NCI-H526 treated with DMSO at 0.1 percent for 48 hours (cell line): Measurements from ENCODE around the gene LGALSL.

Source experiments
- DNase-seq: peaks from one replicate; lab custom pipeline; 2025; lab: John Stamatoyannopoulos, UW

The LGALSL gene

GRCh38 chr2:64442801-64443429 is 11.0 kb upstream of the LGALSL start:
- no peak for DNase-seq

DNA sequence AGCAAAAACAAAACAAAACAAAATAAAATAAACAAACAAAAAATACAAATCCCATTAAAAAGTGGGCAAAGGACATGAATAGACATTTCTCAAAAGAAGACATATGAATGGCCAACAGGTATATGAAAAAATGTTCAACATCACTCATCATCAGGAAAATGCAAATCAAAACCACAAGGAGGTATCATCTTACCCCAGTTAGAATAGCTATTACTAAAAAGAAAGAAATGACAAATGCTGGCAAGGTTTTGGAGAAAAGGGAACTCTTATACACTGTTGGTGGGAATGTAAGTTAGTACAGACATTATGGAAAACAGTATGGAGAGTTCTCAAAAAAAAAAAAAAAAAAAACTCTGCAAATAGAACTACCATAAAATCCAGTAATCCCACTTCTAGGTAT is 8.0 kb upstream of the LGALSL start:
- peak; percentile 7 for DNase-seq

DNA sequence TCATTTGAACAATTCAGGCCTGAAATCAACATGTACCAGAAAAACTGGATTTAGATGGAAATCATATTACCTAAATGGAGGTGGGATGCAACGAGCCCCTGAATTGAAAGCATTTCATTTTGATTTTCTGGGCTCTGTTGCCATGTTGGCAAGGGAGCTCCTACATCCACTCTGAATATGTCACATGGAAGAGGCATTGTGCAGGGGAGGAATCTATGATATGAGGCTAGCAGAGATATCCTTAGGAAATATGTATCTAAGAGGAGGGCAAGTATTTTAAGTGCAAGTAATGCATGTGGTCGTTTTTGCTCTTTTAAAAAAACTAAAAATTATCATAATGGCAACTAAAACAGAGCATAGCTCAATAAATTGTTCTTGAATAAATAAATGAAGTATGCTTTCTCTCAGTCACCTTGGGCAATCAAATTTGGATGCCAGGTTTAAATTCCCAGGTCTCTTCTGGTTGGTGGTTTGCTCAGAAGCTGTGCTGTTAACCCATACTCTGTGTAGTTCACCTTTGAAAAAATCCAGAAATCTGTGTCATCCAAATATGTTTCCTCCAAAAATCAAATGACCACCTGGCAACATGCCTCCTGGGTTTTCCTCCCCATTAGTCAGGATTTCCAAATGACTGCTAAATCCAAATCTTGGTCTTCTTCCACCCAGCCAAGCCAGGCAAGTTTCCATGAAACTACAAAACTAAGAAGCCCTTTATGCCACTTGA is 6.5 kb upstream of the LGALSL start:
- DNase-seq = no peak

GRCh38 chr2:64448041-64448426 is 5.9 kb upstream of the LGALSL start:
- no peak for DNase-seq

DNA sequence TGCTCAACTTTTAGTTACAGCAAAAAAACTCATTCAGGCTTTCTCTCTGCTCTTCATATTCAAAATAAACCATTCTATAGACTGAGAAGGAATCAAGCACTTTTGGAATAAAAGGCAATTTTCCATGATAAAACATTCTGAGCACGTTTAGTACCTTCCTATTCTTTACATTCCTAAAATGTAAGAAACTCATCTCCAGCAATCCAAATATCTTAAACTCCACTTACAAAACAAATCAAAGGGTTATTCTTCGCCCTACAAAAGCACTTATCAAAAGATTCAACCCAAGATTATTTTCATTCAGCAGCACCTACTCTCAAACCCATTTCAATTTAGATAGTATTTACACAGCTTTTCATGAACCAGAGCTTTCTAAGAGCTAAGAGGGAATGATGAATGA is 2.9 kb upstream of the LGALSL start:
- DNase-seq = no peak

GRCh38 chr2:64454386-64455332 is 697 bp downstream of the LGALSL start:
- DNase-seq = no peak

- no peak for DNase-seq
Observed at GRCh38 chr2:64455545-64455944, 1.6 kb downstream of the LGALSL start.

DNA sequence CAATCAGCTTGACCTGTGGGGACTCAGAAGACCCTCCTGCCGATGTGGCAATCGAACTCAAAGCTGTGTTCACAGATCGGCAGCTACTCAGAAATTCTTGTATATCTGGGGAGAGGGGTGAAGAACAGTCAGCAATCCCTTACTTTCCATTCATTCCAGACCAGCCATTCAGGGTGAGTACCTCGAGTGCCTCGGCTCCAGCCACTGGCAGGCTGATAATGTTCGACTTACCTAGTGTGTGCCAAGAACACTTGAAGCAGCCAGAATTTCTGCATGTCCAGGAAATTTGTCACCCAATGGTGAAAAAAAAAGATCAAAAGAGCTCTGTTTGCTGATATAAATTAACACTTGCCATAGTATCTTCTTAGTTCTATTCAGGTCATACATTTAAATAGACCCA is 2.3 kb downstream of the LGALSL start:
- DNase-seq = no peak

DNA sequence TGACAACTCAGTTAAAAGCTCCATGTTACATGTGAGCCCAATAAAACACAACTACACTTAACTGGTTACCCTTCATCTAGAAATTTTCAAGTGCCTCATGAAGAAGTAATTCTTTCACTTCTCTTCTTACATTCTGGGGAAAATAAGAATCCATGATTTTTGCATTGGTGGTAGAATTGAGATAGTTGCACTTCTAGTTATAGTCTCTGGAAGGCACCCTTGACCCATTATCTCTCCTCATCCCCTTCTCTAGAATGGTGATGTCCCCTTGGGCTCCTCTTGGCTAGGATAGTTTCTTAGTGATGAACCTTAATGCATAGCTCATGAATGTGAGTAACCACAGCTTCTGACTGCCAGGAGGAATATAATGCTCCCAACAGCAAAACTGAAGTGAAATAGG is 3.6 kb downstream of the LGALSL start:
- no peak for DNase-seq

DNA sequence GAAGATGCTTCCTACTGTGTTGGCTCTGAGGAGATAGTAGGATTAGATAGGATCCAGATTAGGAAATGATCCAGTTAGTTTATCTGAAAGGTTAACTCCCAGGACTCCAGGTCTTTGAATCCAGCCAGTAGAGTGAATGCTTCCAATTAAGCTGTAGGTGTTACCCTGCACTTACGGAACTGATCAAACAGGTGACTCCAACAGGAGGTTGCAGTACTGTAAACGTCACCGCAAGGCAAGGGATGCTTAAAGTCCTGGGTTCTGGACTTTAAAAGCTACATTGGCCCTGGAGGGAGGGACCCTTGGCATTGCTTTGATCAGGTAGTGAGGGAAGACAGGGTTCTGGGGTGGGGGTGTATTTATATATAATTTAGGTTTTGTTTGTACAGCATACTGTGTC is 5.6 kb downstream of the LGALSL start:
- no peak for DNase-seq

DNA sequence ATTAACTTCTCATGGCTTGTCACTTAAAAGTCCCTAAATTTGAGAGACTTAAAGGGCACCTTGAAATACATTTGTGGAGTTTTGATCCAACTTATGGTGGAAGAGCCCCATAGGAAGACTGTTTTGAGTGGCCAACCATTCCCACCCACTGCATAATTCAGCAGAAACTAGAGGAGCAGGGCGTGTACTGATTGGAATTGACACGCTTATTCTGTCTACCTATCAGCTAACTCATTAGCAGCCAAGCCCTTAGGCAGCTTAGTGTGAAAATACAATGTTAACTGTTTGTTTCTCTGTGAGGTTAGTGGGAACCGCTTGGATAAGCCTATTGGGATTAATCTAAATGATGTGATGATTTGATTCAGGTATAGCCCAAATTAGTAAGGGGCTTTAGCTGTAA is 6.4 kb downstream of the LGALSL start:
- no peak for DNase-seq

DNA sequence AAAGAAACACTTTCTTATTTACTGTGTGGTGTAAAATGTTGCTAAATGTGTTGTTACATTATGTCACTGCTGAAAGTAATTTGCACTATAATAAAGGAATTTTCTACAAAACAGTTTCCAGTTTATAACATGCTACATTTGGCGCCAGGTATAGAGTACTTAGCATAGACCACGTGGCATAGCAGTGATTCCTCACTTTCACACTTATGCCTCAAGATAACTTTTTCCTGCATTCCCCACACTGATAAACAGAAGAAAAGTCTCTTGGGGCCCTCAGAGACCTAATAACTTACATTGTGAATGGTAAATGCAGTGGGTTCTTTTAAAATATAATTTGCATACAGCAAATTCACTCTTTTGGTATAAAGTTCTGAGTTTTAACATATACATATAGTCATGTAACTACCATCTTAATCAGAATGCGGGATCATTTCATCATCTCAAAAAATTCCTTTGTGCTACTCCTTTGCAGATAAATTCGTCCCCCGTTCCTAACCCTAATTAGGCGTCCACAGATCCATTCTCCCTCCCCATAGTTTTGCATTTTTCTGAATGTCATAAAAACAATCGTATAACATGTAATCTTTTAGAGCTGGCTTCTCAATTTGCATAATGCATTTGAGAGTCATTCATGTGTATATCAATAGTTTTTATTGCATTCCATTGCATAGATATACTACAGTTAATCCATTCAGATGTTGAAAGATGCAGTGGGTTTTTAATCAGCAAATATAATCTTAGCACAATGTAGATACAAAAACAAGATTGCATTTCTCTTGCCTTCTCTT is 7.5 kb downstream of the LGALSL start:
- peak; percentile 65 for DNase-seq

DNA sequence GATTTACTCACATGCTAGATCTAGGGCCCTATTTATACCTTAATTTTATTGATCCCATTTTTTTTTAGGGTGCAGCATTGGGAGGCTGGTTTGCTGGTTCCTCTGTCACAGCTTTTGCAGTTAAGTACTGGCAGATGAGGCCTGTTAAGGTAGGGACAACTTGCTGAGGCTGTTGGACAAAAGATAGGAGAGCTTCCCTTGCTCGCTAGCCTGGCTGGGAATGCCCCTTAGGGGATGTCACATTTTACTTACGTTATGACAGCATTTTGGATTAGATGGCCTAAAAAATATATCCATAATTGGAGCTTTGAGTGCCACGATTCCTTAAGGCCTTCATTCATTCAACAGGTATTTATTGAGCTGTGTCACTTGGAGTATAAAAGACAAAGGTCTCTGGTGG is 8.2 kb downstream of the LGALSL start:
- no peak for DNase-seq

GRCh38 chr2:64462940-64463700 is 9.2 kb downstream of the LGALSL start:
- no peak for DNase-seq

GRCh38 chr2:64463781-64464180 is 9.8 kb downstream of the LGALSL start:
- DNase-seq = no peak

DNA sequence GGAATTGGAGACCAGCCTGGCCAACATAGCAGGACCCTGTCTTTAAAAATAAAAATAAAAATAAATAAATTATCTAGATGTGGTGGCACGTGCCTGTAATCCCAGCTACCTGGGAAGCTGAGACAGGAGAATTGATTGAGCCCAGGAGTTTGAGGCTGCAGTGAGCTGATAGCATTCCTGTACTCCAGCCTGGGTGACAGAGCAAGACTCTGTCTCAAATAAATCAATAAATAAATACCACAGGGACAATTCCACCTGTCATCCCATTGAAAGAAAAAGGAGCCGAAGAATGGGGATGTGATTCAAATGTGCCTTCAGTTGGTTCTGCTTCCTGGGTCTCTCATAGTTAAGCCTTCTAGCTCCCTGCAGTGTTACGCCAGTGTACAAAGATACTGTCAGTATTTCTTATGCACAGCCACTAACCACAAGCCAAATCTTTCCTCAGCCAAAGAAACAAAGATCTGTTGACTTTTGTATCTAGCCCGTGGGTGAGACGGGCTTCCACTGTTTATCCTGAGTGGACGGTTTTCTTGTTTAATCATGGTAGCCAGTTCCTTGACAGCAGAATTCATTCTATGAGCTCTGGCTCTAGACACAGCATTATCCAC is 12.6 kb downstream of the LGALSL start:
- no peak for DNase-seq

GRCh38 chr2:64467096-64467843 is 13.3 kb downstream of the LGALSL start:
- no peak for DNase-seq

GRCh38 chr2:64469261-64469660 is 15.3 kb downstream of the LGALSL start:
- DNase-seq = no peak

- DNase-seq = no peak
Observed at GRCh38 chr2:64470071-64470470, 16.1 kb downstream of the LGALSL start.

DNA sequence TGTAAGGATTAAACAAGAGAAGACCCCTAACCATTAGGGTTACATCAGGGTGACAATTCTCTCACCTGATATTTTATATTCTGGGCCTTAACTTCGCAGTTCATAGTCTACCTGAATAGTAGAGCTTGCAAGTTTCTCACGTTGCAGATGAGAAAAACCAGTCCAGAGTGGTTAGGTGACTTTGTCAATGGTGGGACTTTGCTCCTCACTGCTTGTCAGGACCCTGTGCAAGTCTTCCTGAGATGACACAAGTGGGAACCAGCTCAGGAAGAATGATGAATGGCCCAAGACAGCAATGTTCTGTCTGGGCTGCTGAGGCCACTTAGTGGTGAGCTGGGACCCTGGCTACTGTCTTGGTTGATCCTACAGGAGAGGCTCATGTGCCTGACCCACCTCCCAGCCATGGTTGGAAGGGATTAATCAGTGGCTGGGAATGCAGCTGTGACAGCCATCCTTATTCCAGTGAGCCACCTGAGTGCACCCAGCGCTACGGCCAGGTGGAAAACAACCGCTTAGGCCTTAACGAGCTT is 16.9 kb downstream of the LGALSL start:
- DNase-seq = no peak
